GM18873 (cell line): ENCODE results near the gene GGACT.
"Not testable (repeated sequence)": the region's sequence is repeated elsewhere in the genome, so short reads cannot be mapped to it uniquely, and the experiment has no call there.

Source experiments
- ATAC-seq: cut with Tn5 transposase; IDR thresholded peaks from one replicate; pipeline ENCODE4 v1.9.1; 2021; ENCODE audit warnings: mild to moderate bottlenecking, moderate library complexity, moderate number of reproducible peaks; ENCODE audit not compliant: unreplicated experiment, low FRiP score

Gene GGACT

DNA sequence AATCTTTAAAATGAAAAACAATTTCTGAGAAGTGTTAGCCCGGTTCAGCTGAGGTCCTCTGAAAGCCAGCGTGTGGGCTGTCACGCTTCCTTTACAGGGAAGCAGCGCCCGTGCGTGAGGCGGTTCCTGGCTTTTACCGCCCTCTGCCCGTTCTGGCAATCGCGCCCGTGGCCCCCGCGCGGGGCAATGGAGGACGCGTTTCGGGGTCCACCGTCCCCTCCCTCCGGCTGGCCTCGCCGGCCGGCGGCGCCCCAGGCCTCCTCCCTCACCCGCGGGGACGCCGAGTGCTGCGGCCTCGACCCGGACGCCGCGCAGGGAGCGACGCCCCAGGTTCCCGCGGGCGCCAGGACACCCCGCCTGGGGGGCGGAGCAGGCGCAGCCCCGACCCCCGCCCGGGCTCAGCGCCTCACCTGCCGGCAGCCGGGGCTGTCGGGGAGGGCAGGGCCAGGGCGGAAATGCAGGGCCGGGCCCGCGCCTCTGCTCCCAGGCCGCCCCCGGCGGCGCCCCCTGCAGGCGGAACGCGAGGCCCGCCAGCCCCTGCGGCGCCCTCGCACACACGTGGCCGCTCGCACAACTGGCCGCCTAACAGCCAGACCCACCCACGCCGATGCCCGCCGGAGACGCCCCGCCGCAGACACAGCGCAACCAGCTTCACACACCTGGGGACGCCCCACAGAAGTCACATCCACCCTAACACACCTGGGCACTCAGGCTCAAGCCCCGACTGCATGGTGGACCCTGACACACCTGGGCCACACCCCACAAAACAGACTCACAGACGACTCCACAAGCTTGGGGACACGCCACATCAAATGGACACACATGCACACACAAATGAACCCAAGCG is at the start of gene GGACT:
TSS of gene GGACT (minus strand) at position 459 of the 847 bp plus-strand sequence. CDS start 56,198 bp downstream, outside the sequence.
- peak; percentile 89 for ATAC-seq

DNA sequence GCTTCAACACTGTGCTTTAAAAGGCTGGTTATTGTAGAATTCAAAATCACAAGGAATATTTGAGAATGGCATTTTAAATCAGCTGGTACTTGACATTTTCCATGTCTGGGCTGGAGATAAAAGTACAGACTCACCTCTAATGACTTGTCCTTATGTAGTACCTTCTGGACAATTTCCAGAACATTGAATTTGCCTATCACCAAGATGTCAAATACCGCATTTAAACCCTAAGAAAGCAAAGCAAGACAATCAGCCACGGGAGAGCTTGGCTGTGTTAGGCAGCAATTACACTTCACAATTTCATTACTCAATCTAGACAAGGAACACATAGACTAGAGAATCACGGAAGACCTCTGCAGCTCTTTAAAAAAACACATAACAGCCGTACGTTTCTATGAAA is 49.2 kb upstream of the GGACT start:
- ATAC-seq: no peak

DNA sequence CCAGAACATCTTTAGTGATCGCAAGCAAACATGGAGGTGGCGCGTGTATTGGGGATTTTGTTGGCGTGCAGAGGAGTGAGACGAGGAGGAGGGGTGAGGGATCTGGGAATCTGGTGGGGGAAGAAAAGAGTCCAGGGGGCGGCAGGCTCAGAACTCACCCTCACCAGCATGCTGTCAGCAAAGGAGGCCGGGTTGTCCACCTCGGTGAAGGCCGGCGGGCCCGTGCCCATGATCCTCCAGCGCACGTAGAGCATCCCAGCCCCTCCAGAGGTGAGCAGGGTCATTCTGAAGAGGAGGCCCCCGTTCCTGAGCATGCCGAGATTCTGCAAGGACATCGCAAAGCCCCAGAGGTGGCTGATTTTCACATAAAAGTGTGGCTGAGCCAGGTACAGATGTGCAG is 48.8 kb upstream of the GGACT start:
- ATAC-seq: no peak

DNA sequence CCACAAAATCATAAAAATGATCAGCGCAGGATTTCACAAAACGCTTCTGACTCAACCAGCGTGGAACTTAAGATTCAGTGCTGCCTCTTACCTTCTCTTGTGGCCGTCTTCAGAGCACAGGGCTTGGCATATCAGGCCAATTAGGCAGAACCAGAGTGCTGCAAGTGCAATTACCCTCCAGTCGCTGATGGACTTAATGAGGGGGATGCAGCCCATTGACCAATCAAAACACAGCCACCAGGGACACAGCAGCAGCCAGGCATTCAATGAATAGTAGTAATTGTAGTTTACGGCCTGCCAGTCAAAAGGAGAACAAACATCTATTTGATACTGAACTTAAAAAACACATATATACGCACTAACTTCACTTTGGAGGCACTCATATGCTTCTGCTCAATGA is 47.9 kb upstream of the GGACT start:
- no peak for ATAC-seq

DNA sequence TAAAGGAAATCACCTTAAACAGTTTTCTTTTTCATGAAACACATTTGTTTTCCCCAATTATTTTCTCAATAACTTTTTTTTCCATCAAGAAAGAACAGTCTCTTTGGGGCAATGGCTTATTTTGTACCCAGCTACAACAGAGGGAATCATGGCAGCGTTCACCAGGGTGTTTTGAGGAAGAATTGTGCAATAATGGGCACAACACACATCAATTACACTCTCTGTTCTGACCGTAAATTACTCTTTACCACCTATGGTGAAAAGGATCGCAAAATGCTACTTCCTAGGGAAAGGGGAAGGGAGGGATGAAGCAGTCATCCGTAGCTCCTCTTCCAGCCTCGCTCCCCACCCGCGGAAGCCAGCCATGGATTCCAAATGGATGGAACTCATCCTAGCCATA is 47.4 kb upstream of the GGACT start:
- no peak for ATAC-seq

DNA sequence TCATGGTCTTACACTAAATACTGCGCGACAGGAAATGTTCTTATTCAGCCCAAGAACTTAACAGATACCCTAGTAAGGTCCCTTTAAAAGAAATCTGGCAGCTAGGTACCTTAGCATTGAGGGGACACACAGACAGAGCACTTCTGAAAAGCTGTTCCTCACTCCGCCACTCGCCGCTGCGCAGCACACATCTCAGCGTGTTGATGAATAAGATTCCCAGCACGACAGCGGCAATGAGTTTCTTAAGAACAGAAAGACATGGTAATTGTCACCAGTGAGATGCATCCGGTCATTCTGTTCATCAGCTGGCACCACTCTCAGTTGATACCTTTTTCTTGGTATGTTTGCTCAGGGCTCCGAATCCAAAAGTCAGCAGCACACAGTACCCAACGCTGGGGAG is 46.1 kb upstream of the GGACT start:
- no peak for ATAC-seq

DNA sequence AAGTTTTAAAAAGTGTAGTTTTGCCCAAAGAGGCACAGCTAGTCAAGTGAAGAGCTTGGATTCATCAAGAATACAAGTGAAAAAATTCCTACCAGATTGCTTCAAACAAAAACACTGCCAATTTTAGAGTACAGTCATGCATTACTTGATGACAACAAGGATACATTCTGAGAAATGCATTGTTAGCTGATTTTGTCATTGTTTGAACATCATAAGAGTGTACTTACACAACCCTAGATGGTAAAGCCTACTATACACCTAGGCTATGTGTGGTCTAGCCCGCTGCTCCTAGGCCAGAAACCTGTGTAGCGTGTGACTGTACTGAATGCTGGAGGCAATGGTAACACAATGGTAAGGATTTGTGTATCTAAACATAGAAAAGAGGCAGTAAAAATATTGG is 44.9 kb upstream of the GGACT start:
- ATAC-seq: no peak

DNA sequence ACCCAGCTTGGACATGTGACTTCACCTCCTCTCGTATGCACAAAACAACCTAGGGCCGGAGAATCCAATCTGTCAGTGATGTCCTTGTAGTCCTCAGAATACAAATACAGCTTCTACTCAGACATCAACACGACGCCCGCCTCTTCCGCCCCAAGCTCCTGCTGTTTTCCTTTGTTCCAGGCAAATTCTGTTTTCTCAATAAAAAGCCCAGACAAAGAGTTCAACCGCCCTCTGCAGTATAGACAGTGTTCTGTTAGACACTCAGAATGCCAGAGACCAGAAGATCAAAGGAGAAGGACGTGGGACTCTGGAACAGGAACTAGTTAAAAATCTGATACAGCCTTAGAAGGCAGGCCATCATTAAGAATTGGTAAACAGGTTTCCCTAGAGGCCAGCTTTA is 42.0 kb upstream of the GGACT start:
- no peak for ATAC-seq

DNA sequence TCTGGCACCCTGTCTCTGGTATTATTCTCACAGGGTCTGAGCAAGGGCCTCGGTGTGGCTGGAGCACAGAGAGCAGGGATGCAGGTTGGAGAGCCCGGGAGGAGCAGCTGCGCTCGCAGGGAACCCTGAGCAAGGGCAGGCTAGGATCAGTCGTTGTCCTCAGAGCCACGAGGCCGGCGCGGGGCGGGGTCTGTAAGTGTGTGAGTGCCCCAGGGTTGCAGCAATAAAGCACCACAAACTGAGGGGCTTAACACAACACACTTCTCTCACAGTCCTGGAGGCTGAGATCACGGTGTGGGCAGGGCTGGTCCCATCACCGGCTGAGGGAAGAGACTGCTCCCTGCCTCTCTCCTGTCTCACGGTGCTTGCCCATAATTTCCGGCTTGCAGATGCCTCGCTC is 38.5 kb upstream of the GGACT start:
- no peak for ATAC-seq

DNA sequence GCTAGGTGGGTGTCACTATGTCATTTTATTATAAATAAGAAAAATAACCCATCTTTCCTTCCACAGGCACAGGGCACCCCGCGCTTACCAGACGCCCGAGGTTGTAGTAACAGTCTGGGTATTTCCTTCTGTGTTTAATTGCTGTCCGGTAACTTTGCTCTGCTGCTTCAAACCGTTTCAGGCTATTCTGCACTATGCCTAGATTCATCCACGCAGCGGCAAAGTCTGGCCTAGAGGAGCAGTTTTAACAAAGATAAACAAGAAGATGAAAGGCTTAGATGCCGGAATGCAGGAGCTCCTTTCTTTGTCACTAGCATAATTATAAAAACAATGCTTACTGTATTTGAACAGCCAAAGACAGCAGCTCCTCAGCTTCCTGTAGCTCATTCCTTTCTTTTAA is 36.9 kb upstream of the GGACT start:
- ATAC-seq: no peak

DNA sequence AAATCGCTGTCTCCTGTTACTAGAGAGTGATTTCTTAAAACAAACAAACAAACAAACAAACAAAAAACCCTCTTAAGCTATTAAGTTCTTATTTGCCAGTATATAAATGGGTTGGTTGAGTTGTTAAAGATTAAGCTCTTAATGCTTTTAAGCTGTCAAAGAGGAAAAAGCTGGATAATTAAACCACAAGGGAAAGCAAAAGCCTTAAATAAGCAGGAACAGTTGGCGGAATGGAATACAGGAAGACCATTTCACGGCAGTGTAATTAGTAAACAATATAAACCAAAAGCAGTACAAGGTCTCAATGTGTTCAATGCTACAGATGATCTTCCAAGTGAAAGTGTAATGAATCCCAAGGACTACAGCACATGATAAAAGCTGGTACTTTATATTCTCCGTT is 32.2 kb upstream of the GGACT start:
- ATAC-seq: no peak

DNA sequence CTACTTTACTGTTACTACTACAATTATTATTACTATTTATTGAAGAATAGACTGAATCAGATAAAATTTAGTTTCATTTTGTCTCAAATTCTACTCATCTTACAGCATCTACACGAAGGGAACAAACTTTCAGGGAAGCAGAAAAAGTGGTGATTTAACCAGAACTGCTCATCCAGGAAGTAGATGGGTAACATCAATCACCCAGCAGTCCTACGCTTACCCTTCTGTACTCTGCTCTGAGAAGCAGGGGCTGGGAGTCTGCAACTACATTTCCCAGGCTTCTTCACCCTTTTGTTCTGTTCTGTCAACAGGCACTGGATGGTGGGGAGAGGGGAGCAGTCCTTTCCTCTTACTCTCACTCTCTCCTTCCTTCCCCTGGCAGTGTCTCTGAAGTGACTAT is 31.4 kb upstream of the GGACT start:
- no peak for ATAC-seq

DNA sequence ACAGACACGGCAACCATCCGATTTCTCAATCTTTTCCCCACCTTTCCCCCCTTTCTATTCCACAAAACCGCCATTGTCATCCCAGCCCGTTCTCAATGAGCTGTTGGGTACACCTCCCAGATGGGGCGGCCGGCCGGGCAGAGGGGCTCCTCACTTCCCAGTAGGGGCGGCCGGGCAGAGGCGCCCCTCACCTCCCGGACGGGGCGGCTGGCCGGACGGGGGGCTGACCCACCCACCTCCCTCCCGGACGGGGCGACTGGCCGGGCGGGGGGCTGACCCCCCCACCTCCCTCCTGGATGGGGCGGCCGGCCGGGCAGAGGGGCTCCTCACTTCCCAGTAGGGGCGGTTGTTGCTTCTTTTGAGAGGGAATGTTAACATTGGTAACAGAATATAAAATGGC is 30.3 kb upstream of the GGACT start:
- ATAC-seq: not testable (repeated sequence)

DNA sequence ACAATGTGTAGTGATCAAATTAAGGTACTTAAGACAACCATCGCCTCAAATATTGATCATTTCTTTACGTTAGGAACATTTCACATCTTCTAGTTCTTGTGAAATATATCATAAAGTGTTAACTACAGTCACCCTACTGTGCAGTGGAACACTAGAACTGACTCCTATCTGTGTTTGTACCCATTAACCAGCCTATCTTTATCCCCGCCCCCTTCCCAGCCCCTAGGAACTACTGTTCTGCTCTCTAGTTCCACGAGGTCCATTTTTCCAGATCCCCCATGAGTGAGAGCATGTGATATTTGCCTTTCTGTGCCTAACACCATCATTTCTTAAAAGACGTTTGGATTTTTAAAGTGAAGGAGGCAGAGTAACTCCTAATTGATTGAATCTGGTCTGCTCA is 24.4 kb upstream of the GGACT start:
- no peak for ATAC-seq

DNA sequence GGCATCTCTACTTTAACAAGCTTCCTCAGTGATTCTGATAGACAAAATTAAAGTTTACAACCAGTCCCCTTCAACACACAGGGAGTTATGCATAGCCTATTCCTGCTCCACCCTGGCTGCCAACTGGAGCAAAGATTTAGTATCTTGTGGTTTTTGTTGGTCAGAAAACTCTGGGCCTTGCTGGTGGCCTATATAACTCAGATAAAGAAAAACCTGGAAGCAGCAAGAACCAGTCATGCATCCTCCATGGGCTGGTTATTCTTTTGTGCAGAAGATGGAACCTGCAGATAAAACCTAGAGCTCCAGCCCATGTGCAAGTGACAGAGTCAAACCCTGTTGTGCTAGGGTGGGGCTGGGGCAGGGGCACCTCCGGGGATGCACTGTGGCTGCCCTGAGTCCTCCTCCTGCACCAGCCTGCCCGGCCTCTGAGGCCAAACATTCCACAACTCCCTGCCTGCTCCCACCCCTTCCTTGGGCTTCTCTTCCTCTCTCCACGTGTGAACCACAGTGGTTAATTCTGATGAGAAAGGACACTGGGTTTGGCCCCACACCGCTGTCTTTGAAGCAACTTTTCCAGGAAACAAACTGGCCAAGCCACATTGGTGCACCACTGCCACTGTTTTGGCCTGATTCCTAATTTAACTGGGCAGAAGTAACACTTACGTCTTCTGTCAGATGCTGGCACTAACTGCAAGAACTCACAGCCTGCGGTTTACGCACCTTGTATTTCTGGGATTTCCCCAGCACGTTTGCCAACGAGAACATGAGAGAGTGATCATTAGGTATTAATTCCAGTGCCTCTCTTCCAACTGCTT is 23.3 kb upstream of the GGACT start:
- no peak for ATAC-seq

DNA sequence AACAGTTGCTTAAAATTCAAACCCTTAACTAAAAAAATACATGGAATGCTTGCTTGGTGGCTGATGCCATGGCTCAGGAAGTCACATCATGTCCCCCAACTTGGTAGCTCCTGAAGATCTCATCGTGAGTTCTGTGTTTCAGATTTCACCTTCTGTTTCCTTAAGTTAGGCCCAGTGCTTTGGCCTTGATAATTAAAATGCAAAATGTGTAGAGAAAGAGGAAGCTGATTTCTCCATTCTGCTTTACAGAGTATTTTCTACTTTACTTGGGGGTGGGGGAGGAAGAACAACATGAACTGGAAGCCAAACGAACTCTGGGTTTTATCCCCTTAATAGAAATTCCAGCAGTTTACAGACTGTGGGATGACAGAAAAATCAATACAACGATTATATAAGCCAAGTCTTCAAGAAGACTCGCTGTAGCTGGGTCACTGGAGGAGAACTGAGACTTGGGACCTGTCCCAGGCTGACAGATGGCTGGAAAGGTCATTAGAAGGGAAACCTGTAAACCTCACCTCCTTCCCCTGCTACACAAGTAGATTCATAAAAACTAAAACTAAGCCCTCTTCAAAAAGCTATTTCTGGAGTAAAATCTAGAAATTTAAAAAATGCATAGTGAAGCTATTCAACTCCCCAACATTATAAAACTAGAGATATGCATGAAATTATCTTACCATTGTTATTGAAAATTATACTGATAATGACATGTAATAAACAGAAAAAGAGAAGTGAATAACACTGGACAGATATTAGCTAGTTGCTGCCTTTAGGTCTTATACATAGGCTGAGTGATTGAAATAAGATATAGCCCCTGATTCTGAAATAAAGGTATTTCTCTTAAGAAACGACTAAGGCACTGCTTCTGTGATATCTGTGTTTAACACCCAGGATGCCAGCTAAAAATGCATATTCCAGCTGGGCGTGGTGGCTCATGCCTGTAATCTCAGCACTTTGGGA is 22.1 kb upstream of the GGACT start:
- ATAC-seq: no peak

DNA sequence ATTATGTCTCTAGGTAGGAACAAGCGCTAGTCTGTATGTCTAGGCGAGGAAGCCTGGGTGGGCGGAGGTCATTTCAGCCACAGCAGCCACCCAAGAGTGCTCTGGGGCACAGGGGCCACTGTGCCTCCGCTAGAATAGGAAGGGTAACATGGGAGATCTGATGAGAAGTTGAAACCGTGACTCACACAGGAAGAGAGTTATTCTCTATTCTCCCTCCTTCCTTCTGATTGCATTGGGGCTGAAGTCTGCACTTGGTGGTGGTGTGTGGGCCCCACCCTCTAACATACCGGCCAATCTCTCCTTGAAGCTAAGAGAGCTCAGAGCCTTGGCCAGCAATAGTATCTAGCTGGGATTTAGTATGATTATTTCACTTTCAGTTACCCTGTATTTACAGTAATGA is 20.3 kb upstream of the GGACT start:
- peak; percentile 59 for ATAC-seq

DNA sequence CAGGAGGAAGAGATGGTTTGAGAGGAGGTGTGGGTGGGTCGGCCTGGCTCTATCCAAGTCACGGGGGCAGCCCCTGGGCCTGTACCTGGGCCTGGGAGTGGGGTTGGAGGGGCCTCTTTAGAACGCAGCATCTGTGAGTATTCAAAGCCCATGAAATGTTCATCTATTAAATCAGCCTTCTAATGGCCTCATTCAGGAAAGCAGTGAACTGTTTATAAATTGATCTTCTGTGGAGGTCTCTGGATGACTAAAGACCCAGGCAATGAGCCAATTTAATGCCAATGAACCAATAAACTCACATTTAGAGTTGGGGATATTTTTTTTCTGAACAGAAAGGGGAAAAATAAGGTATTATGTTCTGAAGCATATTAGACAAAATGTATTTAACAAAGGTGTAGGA is 19.9 kb upstream of the GGACT start:
- ATAC-seq: no peak

DNA sequence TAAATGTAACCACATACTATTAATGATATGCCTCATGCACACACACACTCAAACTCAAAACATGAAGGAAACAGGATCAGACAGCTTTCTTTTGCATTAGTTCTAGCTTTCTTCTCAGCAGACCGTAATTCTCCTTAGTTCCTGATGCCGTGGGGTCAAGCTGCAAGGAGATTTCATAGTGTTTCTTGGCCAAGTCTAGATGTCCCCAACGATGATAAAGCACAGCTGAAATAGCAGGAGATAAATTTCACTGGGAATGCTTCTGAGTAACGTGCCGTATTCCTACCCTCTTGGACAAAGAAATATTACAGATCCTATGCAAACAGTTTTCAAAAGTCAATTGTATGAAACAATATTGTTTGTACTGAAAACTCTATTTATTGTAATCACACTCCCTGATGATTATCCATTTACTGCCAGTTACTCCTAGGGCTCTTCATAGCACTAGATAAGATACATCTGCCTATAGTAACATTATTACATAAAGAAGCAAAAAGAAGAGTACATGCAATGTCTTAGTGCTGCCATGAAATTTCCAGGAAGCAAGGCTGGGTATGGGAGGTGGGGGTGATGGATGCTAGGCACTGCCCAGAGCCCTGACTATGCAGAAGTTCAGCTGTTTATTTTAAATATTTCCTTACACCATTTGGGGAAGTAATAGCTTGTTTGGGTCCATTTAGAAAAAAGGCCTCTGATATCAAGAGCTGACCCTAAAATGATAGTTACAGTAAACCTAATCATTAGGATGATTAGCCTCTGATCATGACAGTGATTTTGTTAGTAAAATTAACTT is 16.5 kb upstream of the GGACT start:
- ATAC-seq: no peak
